Tibial nerve (tissue), 4 donors: Measurements from ENCODE around the gene ZMYND8.

ENCODE experiments used
- EP300 ChIP-seq, 2 donors: sonication (generic); formaldehyde crosslinking; IDR thresholded peaks; one replicate each; pipeline ENCODE4 v1.6.1; 2017; ENCODE audit warnings: antibody characterized with exemption in 2 of 2, mild to moderate bottlenecking in 1 of 2
- TF ChIP-seq, protein P1 (sequence below), 5 experiments: fragments of 200-600 bp in 3 of 5; fragments of 450-650 bp in 2 of 5; sonication (generic) in 3 of 5; IDR thresholded peaks; one replicate each; pipeline ENCODE4 v1.5.1; 2016 to 2019; ENCODE audit warnings: antibody characterized with exemption in 5 of 5, mild to moderate bottlenecking in 3 of 5, moderate library complexity in 2 of 5

DNA sequence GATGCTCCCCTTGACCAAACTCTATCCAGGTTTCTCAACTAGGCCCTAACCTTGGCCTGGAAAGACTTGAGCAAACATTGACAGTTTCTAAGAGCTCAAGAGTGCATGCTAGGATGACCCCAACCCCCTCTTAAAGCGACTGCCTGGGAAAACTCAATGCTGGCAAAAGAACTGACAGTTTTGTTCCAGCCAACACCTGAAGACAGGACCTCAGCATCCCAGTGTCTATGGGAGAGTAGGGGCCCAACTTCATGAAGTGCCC lies 119.9 kb downstream of the ZMYND8 start:
- TF ChIP-seq EP300 (IDR thresholded peaks at IDR 0.05): no peak
- TF ChIP-seq, protein P1, sequence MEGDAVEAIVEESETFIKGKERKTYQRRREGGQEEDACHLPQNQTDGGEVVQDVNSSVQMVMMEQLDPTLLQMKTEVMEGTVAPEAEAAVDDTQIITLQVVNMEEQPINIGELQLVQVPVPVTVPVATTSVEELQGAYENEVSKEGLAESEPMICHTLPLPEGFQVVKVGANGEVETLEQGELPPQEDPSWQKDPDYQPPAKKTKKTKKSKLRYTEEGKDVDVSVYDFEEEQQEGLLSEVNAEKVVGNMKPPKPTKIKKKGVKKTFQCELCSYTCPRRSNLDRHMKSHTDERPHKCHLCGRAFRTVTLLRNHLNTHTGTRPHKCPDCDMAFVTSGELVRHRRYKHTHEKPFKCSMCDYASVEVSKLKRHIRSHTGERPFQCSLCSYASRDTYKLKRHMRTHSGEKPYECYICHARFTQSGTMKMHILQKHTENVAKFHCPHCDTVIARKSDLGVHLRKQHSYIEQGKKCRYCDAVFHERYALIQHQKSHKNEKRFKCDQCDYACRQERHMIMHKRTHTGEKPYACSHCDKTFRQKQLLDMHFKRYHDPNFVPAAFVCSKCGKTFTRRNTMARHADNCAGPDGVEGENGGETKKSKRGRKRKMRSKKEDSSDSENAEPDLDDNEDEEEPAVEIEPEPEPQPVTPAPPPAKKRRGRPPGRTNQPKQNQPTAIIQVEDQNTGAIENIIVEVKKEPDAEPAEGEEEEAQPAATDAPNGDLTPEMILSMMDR (IDR thresholded peaks at IDR 0.05): no peak
